ENCODE results near the gene MINDY2. TPM values are rescaled to one million over a fixed set of nuclear protein-coding genes. Genes with fewer than 3 reads are reported as not detected.

The MINDY2 gene

GRCh38 chr15:58900631-58901030 is 129.5 kb downstream of the MINDY2 start:
- H3K36me3 ChIP-seq (ENCODE audit: insufficient read depth, low read length) = peaks cover 52% of the 10 kb centered on the region
- H3K4me1 ChIP-seq (ENCODE audit: control insufficient read depth, insufficient read depth, low read length) = no peaks in the 10 kb centered on the region
- no peaks in the 10 kb centered on the region for H3K27me3 ChIP-seq (ENCODE audit: control insufficient read depth, insufficient read depth, low read length)
- H3K9me3 ChIP-seq (replicated peaks; ENCODE audit: low read length) = no peaks in the 10 kb centered on the region
- no peak overlapping the region for H3K4me2 ChIP-seq (ENCODE audit: low read length)
- no peak overlapping the region for H3K9ac ChIP-seq (ENCODE audit: low read depth, low read length)
- H3K4me3 ChIP-seq (ENCODE audit: low read length) = no peak overlapping the region

- peaks cover 42% of the 10 kb centered on the region for H3K36me3 ChIP-seq (ENCODE audit: insufficient read depth, low read length)
- no peaks in the 10 kb centered on the region for H3K9me3 ChIP-seq (replicated peaks; ENCODE audit: low read length)
- H3K4me3 ChIP-seq (ENCODE audit: low read length) = no peak overlapping the region
- H3K4me2 ChIP-seq (ENCODE audit: low read length) = no peak overlapping the region
- H3K27me3 ChIP-seq (ENCODE audit: control insufficient read depth, insufficient read depth, low read length) = no peaks in the 10 kb centered on the region
- H3K4me1 ChIP-seq (ENCODE audit: control insufficient read depth, insufficient read depth, low read length) = no peaks in the 10 kb centered on the region
- no peak overlapping the region for H3K9ac ChIP-seq (ENCODE audit: low read depth, low read length)
Observed at GRCh38 chr15:58908550-58909309, 137.6 kb downstream of the MINDY2 start.

GRCh38 chr15:58909616-58910015 is 138.5 kb downstream of the MINDY2 start:
- no peak overlapping the region for H3K4me3 ChIP-seq (ENCODE audit: low read length)
- H3K4me2 ChIP-seq (ENCODE audit: low read length) = no peak overlapping the region
- H3K27me3 ChIP-seq (ENCODE audit: control insufficient read depth, insufficient read depth, low read length) = no peaks in the 10 kb centered on the region
- peaks cover 40% of the 10 kb centered on the region for H3K36me3 ChIP-seq (ENCODE audit: insufficient read depth, low read length)
- H3K4me1 ChIP-seq (ENCODE audit: control insufficient read depth, insufficient read depth, low read length) = no peaks in the 10 kb centered on the region
- no peaks in the 10 kb centered on the region for H3K9me3 ChIP-seq (replicated peaks; ENCODE audit: low read length)
- no peak overlapping the region for H3K9ac ChIP-seq (ENCODE audit: low read depth, low read length)

GRCh38 chr15:58910456-58910855 is 139.4 kb downstream of the MINDY2 start:
- H3K36me3 ChIP-seq (ENCODE audit: insufficient read depth, low read length) = peaks cover 43% of the 10 kb centered on the region

More at GRCh38 chr15:58910456-58910855, 139.4 kb downstream of the MINDY2 start:
- H3K9me3 ChIP-seq (replicated peaks; ENCODE audit: low read length) = no peaks in the 10 kb centered on the region
- no peaks in the 10 kb centered on the region for H3K27me3 ChIP-seq (ENCODE audit: control insufficient read depth, insufficient read depth, low read length)
- H3K4me2 ChIP-seq (ENCODE audit: low read length) = no peak overlapping the region
- no peak overlapping the region for H3K9ac ChIP-seq (ENCODE audit: low read depth, low read length)
- H3K4me1 ChIP-seq (ENCODE audit: control insufficient read depth, insufficient read depth, low read length) = peaks cover 5% of the 10 kb centered on the region
- no peak overlapping the region for H3K4me3 ChIP-seq (ENCODE audit: low read length)

Small RNA genes lying within 50 kb of the gene (small RNA-seq; reads per million reads assigned to genes)
- gene RF00012 (not detected), gene ZNF444P1 (not detected)

Measured in skeletal muscle satellite cell (primary cell).